Muscle of arm (tissue), 14 donors: ENCODE measurements around the gene CDCA4. TPM values are rescaled to one million over a fixed set of nuclear protein-coding genes. Genes with fewer than 3 reads are reported as not detected.
"Not testable (repeated sequence)": the region's sequence is repeated elsewhere in the genome, so short reads cannot be mapped to it uniquely, and the experiment has no call there.

Source experiments
- DNase-seq: peaks from one replicate; pipeline ENCODE4 v3.0.0-alpha.2; 2013
- long read RNA-seq, 11 donors: transcript quantifications; one replicate each; lab custom pipeline, GENCODE V29; 2026
- polyA plus RNA-seq, 12 donors: library from polyadenylated mRNA; unstranded; fragments of 120-200 nt; gene quantifications; one replicate each; pipeline ENCODE4 v1.2.1, GENCODE V29; 2013; ENCODE audit not compliant: insufficient read length in 12 of 12

The CDCA4 gene
- polyA plus RNA-seq, result 10 to 100 TPM in 11 of 12 donors, not detected in 1; 11.5 to 23.7 (median 15.7) TPM
- long read RNA-seq, donor 1, transcript CDCA4-201 (2 exons, 2,513 nt), result major isoform, 5 of 5 reads
- long read RNA-seq, donor 1, partial matches to known transcripts, result 0 of 5 reads
- long read RNA-seq, donor 1, other reads (novel, unspliced or antisense), result 0 of 5 reads
- long read RNA-seq, donor 2, transcript CDCA4-201 (2 exons, 2,513 nt), result major isoform, 7 of 7 reads
- long read RNA-seq, donor 2, partial matches to known transcripts, result 0 of 7 reads
- long read RNA-seq, donor 2, other reads (novel, unspliced or antisense), result 0 of 7 reads
- long read RNA-seq, donor 3, transcript CDCA4-201 (2 exons, 2,513 nt), result major isoform, 5 of 5 reads
- long read RNA-seq, donor 3, partial matches to known transcripts, result 0 of 5 reads
- long read RNA-seq, donor 3, other reads (novel, unspliced or antisense), result 0 of 5 reads
- long read RNA-seq, donor 4, partial matches to known transcripts, result 0 of 3 reads
- long read RNA-seq, donor 4, other reads (novel, unspliced or antisense), result 0 of 3 reads
- long read RNA-seq, donor 5, transcript CDCA4-201 (2 exons, 2,513 nt), result major isoform, 8 of 8 reads
- long read RNA-seq, donor 5, partial matches to known transcripts, result 0 of 8 reads
- long read RNA-seq, donor 5, other reads (novel, unspliced or antisense), result 0 of 8 reads
- long read RNA-seq, donor 6, partial matches to known transcripts, result 0 of 3 reads
- long read RNA-seq, donor 6, other reads (novel, unspliced or antisense), result 0 of 3 reads
- long read RNA-seq, donor 7, transcript CDCA4-201 (2 exons, 2,513 nt), result major isoform, 6 of 6 reads
- long read RNA-seq, donor 7, partial matches to known transcripts, result 0 of 6 reads
- long read RNA-seq, donor 7, other reads (novel, unspliced or antisense), result 0 of 6 reads
- long read RNA-seq, donor 8, transcript CDCA4-201 (2 exons, 2,513 nt), result major isoform, 17 of 17 reads
- long read RNA-seq, donor 8, partial matches to known transcripts, result 0 of 17 reads
- long read RNA-seq, donor 8, other reads (novel, unspliced or antisense), result 0 of 17 reads
- long read RNA-seq, donor 9, transcript CDCA4-201 (2 exons, 2,513 nt), result major isoform, 10 of 10 reads
- long read RNA-seq, donor 9, partial matches to known transcripts, result 0 of 10 reads
- long read RNA-seq, donor 9, other reads (novel, unspliced or antisense), result 0 of 10 reads
- long read RNA-seq, donor 10, transcript CDCA4-201 (2 exons, 2,513 nt), result major isoform, 13 of 13 reads
- long read RNA-seq, donor 10, partial matches to known transcripts, result 0 of 13 reads
- long read RNA-seq, donor 10, other reads (novel, unspliced or antisense), result 0 of 13 reads
- long read RNA-seq, donor 11, transcript CDCA4-201 (2 exons, 2,513 nt), result major isoform, 14 of 32 reads
- long read RNA-seq, donor 11, partial matches to known transcripts, result 18 of 32 reads
- long read RNA-seq, donor 11, other reads (novel, unspliced or antisense), result 0 of 32 reads

GRCh38 chr14:105020815-105021655, at the start of gene CDCA4:
Gene CDCA4 (minus strand): TSS chr14:105021083. CDS start chr14:105011929, 9,154 bp downstream.
- DNase-seq, result peak; percentile 97

DNA sequence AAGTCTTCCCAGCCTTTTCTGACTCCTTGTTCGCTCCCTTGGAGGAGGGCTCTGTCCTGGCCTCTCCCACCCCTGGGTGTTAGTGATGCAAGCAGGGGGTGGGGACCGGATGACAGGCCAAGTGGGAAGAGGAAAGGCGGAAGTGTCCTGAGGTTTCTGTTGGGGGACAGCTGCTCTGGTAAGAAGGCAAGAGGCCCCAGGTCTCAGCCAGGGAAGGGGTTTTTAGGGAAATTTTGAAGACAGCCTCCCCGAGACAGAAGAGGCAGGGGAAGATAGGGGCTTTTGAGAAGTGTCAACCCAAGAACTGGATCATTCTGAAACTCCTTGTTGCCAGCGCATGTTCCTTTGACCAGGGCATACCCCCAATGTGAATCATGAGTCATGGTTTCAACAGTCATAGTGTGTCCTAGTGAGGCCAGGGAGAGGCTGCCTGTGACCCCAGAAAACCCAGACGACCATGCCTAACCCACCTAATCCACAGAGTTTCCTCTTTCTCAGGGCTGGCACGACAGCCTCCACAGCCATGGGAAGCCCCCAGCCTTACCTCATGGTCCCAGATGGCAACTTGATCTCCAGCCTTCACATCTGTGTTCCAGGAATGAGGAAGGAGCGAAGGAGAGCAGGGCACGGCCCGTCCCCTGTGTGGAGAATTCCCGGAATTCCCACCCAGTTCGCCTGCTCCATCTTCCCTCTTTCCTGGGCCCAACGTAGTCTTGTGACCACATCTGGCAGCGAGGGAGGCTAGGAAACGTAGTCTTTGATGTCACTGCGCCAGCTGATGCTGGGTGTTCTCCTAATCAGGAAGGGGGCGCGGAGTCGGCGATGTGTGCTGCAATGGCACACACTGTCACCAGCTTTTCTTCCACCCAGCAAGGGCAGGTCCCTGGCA, 49.2 kb upstream of the CDCA4 start:
- DNase-seq, result no peak

GRCh38 chr14:105069522-105069870, 48.6 kb upstream of the CDCA4 start:
- no peak for DNase-seq

GRCh38 chr14:105068818-105069217, 47.9 kb upstream of the CDCA4 start:
- DNase-seq, result no peak

DNA sequence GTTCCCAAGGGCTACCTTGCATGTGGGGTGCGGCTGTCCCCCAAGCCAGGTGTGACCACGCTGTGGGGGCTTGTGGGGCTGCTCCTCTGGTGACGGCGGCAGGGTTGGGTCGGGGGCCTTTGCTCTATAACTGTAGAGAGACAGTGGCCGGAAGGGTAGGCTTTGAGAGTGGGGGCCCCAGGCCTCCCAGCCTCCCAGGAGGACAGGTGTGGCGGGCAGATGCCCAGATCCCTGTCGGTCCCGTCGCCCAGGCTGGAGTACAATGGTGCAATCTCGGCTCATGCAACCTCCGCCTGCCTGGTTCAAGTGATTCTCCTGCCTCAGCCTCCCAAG, 47.1 kb upstream of the CDCA4 start:
- no peak for DNase-seq

- DNase-seq, result no peak
Measured at GRCh38 chr14:105067140-105067968, 46.5 kb upstream of the CDCA4 start.

DNA sequence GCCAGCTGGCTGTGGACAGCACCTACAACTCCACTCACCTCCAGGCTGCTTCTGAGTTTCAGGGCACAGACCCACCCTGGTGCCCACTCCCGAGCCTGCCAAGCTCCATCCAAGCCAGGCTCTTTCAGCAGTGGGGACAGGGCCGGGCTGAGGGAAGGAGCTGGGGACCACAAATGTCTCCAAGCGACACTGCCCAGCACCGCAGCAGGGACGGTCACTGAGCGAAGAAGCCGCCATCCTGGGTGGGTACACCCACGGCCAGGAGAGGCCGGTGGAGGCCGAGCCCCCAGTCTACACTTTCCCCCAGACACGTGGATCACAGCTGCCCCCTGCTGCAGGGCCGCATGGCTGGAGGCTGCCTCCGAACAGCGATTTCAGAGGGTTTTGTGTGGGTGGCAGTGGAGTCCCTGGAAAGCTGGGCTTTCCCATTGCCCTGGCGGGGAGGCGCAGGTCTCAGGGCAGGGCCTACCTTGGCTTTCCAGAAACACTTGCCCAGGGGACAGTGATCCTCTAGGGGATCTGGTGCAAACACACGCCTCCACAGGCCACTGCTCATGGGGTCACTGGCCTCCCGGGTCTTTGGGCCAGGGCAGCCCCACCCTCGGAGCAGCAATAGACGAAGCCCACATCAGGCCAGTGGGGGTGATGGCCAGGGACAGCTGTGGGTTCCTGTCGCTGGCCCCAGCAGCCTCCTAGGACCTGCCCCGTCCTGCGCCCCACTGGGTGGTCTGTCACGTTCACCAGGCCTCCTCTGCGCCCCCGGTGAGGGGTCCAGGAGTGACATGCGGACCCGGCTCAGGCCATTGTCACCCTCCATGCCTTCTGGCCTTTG, 45.6 kb upstream of the CDCA4 start:
- DNase-seq, result no peak

- no peak for DNase-seq
Measured at GRCh38 chr14:105065280-105066228, 44.7 kb upstream of the CDCA4 start, which contains the start of gene GPR132. Gene GPR132 (minus strand): TSS chr14:105065430. CDS start chr14:105055420, 10,010 bp downstream.

GRCh38 chr14:105064721-105065143, 43.8 kb upstream of the CDCA4 start:
- DNase-seq, result no peak

DNA sequence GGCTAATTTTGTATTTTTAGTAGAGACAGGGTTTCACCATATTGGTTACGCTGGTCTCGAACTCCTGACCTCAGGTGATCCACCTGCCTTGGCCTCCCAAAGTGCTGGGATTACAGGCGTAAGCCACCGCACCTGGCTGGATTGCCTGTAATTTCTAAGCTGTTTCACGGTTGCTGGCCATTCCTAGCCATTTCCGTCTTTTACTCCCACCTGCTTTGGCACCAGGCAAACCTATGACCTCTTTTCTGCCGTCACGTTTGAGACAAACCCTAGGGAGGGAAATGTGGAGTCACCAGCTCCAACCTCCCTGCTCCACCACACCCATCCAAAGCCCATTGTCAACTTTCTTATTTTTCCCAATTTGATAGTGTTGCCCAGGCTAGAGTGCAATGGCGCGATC, 43.1 kb upstream of the CDCA4 start:
- no peak for DNase-seq

- not testable (repeated sequence) for DNase-seq
Measured at GRCh38 chr14:105063506-105063905, 42.6 kb upstream of the CDCA4 start.

DNA sequence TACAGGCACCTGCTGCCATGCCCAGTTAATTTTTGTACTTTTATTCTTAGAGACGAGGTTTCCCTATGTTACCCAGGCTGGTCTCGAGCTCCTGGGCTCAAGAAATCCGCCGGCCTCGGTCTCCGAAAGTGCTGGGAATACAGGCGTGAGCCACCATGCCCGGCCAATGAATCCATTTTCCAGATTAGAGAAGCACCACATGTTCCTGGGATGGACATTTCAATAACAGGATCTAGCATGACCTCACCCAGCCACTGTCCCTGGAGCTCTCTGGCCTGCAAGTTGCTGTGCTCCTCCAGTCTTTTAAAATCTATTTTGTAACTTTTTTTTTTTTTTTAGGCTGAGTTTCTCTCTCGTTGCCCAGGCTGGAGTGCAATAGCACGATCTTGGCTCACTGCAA, 42.2 kb upstream of the CDCA4 start:
- no peak for DNase-seq

GRCh38 chr14:105062048-105062433, 41.2 kb upstream of the CDCA4 start:
- DNase-seq, result no peak

GRCh38 chr14:105061428-105062047, 40.7 kb upstream of the CDCA4 start:
- no peak for DNase-seq

DNA sequence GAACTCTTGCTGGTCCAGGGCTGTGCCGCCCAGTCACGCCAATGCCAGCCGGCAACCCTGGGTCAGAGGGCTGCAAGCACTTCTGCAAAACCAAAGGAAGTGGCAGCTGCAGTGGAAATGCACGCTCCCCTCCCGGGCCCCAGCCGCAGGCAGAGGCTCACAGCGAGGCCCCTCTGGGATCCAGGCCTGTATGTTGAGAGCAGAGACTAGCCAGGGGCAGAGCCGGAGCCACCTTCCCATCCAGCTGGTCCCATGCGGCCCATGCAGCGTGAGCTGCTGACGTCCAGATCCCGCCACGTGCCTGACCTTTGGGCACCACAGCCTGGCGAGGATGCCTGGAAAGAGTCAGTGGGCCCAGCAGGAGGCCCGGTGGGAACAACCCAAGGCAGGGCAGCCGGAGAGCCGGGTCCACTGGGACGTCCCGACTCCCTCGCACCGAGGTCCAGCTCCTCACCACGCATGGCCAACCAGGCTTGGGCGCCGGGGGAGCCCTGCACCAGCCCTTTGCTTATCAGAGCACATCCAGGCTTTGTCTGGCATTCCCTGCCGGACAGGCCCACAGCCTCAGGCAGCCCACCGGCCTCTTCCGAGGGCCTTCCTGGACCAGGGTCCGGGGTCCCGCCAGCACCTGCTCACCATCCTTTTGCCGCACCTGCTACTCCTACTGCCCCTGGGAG, 40.0 kb upstream of the CDCA4 start:
- no peak for DNase-seq
